ENCODE measurements around the gene CDK5. TPM values are rescaled to one million over a fixed set of nuclear protein-coding genes. Genes with fewer than 3 reads are reported as not detected.

Gene CDK5
- total RNA-seq, 1 donor from 2014 or later: 13.7 TPM

DNA sequence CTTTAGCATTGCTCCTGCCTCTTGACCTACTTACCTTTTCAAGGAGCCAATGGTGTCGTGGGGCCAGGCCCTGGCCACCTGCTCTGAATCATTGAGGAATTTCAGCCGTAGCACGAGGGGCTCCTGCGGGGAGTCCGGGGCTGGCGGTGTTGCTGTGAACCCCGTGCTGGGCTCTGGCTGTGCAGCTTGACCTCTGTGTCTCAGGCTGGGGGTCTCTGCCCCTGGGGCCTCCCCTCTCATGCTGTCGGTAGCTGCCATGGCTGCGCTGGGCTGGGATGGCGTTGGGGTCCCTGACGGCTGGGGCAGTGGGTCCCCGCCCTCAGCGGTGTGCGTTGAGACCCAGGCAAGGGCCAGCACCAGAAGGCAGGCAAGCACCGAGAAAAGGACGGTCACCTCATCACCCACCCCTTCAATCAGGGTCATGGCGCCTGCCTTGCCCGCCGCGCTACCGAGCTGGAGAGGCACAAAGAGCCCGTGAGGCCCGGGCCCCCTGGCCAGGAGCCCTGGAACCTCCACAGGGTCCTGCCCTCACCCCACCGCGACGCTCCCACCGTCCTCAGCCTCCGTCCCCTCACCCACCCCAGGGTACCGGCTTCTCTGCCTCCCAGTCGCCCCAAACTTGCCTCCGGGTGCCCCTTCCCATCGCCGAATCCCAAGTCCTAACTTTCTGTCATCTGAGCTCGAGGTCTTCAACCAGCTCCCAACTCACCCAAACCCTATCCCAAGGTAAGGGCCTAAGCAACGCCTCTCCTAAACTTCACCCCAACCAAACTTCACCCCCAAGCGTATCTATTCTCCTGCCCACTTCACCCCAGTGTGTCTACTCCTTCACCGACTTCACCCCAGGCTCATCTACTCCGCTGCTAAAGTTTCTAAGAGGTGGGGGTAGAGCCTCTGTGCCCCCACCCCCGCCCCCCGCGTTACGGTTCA, 24.7 kb upstream of the CDK5 start:
- H3K4me1 ChIP-seq: peaks cover 54% of the 10 kb centered on the region
- DNase-seq (no peak), ATAC-seq (no peak)
- no peaks in the 10 kb centered on the region for H3K27me3 ChIP-seq (ENCODE audit: low read depth)
- H3K27ac ChIP-seq: peak overlapping the region; percentile 93
- intact Hi-C loops (cut with DNase I): no loop called here
- no peaks in the 10 kb centered on the region for H3K9me3 ChIP-seq
- TF ChIP-seq, protein P1, sequence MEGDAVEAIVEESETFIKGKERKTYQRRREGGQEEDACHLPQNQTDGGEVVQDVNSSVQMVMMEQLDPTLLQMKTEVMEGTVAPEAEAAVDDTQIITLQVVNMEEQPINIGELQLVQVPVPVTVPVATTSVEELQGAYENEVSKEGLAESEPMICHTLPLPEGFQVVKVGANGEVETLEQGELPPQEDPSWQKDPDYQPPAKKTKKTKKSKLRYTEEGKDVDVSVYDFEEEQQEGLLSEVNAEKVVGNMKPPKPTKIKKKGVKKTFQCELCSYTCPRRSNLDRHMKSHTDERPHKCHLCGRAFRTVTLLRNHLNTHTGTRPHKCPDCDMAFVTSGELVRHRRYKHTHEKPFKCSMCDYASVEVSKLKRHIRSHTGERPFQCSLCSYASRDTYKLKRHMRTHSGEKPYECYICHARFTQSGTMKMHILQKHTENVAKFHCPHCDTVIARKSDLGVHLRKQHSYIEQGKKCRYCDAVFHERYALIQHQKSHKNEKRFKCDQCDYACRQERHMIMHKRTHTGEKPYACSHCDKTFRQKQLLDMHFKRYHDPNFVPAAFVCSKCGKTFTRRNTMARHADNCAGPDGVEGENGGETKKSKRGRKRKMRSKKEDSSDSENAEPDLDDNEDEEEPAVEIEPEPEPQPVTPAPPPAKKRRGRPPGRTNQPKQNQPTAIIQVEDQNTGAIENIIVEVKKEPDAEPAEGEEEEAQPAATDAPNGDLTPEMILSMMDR (IDR thresholded peaks at IDR 0.05): no peak
- H3K4me3 ChIP-seq: peak overlapping the region; percentile 96
- H3K36me3 ChIP-seq: peaks cover 7% of the 10 kb centered on the region

DNA sequence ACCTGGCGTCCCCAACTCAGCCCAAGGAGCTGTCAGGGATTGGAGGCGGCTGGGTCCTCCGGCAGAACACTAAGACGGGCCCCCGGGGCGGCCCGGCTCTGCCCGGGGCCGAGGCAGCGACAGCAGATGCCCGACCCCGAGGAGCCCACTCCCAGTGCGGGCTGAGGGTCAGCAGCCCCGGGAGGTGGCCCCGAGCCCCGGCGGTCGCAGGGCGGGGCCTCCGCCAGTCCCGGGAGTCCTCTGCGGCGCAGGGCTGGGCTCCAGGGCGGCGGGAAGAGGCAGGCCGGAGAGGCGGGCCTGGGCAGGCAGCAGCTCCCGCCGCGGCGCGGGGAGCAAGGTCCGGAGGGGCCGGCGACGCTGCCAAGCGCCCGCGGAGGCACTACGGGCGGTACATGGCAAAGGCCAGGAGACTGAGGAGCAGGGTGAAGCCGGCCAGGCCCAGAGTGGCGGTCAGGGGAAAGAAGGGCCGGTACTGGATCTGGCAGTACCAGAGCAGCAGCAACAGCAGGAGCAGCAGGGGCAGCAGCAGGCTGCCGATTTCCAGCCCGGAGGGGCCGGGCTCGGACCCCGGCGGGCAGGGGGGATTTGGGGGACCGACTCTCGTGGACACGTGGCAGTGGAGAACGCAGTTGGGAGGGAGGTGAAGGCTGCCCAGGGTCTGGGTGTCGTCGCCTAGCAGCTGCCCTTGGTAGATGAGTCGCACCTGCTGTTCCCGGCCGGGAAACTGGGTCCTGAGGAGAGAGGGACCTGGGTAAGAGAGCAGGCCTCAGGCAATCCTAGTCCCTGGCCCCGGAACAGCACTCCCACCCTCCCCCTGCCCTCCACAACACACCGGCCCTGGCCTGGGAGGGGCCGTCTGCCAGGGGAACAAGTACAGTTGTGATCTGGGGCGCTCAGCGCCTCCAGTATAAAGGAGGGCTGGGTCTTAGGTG, 23.7 kb upstream of the CDK5 start:
- Histone ChIP-seq H3K4me1 (peaks cover 54% of the 10 kb centered on the region), H3K9me3 (no peaks in the 10 kb centered on the region), H3K27ac (peak overlapping the region; percentile 93), H3K36me3 (peaks cover 14% of the 10 kb centered on the region), H3K27me3 (ENCODE audit: low read depth) (no peaks in the 10 kb centered on the region), H3K4me3 (peak overlapping the region; percentile 96)
- TF ChIP-seq, protein P1 (IDR thresholded peaks at IDR 0.05): no peak
- DNase-seq (no peak), ATAC-seq (no peak)
- intact Hi-C loops (cut with DNase I): no loop called here

GRCh38 chr7:151080522-151081169, 22.9 kb upstream of the CDK5 start, which contains the start of gene FASTK:
TSS of gene FASTK (minus strand) at chr7:151080809. CDS start at chr7:151080766, 43 bp downstream.
- H3K4me1 ChIP-seq: peaks cover 51% of the 10 kb centered on the region
- peak within 1 kb of the TSS; percentile 93 for H3K27ac ChIP-seq
- intact Hi-C loops (cut with DNase I): no loop called here
- H3K9me3 ChIP-seq: no peaks in the 10 kb centered on the region
- TF ChIP-seq, protein P1 (IDR thresholded peaks at IDR 0.05): no peak
- H3K4me3 ChIP-seq: peak within 1 kb of the TSS; percentile 96
- DNase-seq: peak; percentile 94
- peaks cover 22% of the 10 kb centered on the region for H3K36me3 ChIP-seq
- peak; percentile 93 to 94 for ATAC-seq
- no peaks in the 10 kb centered on the region for H3K27me3 ChIP-seq (ENCODE audit: low read depth)

DNA sequence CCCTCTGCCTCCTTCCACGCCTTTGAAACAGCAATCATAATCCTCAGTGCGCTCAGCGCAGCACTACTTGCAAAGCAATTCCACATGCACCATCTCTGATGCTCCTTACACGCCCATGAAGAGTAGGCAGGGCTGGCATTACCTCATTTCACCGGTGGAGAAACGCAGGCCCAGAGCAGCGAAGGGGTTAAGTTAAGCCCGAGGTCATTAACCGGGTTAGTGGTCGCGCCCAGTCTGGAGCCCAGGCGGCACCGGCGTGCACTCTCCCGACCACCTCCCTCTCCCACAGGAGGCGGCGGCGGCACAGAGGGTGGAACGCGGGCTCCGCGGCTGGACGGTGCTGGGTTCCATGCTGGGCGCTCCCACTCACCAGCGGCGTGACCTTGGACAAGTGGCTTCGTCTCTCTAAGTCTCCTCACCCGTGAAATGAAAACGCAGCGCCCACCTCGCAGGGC, 22.4 kb upstream of the CDK5 start:
- Histone ChIP-seq H3K36me3 (peaks cover 28% of the 10 kb centered on the region), H3K27me3 (ENCODE audit: low read depth) (no peaks in the 10 kb centered on the region), H3K27ac (peak overlapping the region; percentile 93), H3K4me3 (peak overlapping the region; percentile 96), H3K9me3 (no peaks in the 10 kb centered on the region), H3K4me1 (peaks cover 46% of the 10 kb centered on the region)
- peak; percentile 28 to 33 for ATAC-seq
- TF ChIP-seq, protein P1 (IDR thresholded peaks at IDR 0.05): no peak
- no peak for DNase-seq
- intact Hi-C loops (cut with DNase I): no loop called here

Measured in lower lobe of right lung (tissue), 2 donors.